Activated T-helper 1 cell treated with anti-CD3 and anti-CD28 coated beads, Interleukin-2, amount 50 U/mL, for 16 hours (primary cell): Measurements from ENCODE around the gene FAU.
"Not testable (repeated sequence)": the region's sequence is repeated elsewhere in the genome, so short reads cannot be mapped to it uniquely, and the experiment has no call there.

Experiments
- DNase-seq, 2 donors: peaks; one replicate each; pipeline ENCODE4 v3.0.0-alpha.2; 2020; ENCODE audit warnings: low read depth in 1 of 2, low spot score in 1 of 2

Gene FAU

GRCh38 chr11:65121447-65121864 lies 478 bp downstream of the FAU start:
- no peak for DNase-seq

- DNase-seq, result no peak
These were observed 1.1 kb downstream of the FAU start for GRCh38 chr11:65120831-65121230.

DNA sequence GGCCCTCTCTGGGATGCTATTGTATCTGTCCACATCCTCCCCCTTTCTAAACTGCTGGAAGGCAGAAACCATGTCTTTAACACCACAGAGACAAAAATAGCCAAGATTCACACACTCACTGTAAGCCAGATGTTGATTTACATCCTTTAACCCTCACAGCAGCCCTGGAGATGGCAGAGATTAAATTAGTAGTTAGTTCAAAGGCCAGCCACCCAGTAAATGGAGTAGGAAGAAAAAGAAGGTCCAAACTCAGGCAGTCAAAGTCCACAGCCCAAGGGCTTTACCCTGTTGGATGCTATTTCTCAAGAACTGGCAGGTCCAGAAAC lies 2.3 kb downstream of the FAU start:
- DNase-seq, result no peak

DNA sequence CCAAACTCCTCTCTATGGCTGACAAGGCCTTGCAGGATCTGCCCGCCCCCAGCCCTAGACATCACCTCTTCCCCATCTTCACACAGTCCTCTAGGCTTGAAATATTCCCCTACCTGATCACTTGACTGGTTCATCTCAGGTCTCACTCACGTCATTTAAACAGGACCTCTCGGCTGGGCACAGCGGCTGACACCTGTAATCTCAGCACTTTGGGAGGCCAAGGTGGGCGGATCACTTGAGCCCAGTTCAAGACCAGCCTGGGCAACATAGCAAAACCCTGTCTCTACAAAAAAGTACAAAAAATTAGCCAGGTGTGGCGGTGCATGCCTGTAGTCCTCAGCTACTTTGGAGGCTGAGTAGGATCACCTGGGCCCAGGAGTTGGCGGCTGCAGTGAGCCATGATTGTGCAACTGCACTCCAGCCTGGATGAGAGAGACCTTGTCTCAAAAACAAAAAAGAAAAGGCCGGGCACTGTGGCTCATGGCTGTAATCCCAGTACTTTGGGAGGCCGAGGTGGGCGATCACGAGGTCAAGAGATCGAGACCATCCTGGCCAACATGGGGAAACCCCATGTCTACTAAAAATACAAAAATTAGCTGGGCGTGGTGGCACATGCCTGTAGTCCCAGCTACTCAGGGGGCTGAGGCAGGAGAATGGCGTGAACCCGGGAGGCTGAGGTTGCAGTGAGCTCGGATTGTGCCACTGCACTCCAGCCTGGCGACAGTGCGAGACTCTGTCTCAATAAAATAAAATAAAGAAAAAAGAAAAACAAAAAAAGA lies 2.9 kb downstream of the FAU start:
- DNase-seq, result not testable (repeated sequence)

DNA sequence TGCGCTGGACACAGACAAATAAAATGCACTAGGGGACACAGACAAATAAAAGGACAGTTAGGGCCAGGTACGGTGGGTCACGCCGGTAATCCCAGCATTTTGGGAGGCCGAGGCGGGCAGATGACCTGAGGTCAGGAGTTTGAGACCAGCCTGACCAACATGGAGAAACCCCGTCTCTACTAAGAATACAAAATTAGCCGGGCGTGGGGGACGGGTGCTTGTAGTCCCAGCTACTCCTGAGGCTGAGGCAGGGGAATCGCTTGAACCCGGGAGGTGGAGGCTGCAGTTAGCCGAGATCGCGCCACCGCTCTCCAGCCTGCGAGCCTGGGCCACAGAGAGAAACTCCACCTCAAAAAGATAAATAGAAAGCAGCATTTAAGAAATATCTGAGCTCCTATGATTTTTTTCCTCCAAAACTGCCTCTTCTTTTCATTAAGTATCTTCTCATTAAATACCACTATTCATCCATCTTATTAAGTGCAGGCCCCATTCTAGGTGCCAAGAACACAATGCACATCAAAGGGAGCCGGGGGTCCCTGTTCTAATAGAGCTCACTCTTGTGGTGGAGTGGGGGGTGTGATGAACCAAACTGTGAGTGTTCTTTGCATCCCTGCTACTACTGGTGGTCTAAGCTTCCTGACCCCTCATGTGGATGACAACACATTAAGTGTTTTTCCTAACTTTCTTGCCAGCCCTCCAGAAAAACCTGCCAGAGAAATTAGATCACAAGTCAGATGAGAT lies 3.7 kb downstream of the FAU start:
- no peak for DNase-seq

- peak; percentile 99 to 100 for DNase-seq
These were observed 4.5 kb downstream of the FAU start, which contains the start of gene ZNHIT2 for GRCh38 chr11:65117206-65118096. TSS of gene ZNHIT2 (minus strand) at chr11:65117701. CDS start at chr11:65117653, 48 bp downstream.

DNA sequence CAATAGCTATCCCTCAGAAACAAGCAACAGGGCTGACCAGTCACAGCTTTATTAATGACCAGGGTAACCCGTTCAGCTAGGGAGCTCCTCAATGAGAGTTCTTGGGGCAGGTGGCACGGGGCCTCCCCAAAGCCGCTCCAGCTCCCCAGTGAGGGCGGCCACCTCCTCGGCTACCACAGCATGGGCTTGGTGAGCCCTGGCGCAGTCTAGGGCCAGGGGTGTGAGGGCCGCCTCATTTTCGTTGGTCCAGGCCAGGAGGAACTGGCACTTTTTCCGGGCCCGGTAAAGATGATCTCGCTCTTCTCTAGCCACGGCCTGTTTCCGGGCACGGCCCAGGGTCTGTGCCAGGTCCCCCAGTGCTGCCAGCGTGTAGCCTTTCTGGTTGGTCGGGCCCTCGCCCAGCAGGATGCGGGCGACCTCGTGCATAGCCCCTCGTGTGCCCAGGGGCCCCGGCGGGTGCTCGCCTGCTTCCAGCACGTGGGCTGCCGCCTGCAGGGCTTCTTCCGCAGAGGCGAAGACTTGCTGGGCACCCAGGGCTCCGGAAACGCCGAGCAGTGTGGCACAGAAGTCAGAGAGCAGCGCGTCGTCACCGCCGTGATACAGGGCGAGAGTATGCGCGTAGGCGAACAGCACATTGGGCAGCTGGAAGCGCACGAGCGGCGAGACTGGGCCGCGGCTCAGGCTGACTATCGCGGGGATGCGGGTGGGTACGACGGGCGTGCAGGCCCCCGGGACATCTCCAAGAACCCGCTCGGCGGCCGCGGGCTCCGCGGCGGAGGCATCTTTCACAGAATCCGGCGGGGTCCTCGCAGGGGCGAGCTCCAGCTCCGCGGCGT lies 5.3 kb downstream of the FAU start:
- DNase-seq, result peak in 1 of 2 donors; percentile 49

DNA sequence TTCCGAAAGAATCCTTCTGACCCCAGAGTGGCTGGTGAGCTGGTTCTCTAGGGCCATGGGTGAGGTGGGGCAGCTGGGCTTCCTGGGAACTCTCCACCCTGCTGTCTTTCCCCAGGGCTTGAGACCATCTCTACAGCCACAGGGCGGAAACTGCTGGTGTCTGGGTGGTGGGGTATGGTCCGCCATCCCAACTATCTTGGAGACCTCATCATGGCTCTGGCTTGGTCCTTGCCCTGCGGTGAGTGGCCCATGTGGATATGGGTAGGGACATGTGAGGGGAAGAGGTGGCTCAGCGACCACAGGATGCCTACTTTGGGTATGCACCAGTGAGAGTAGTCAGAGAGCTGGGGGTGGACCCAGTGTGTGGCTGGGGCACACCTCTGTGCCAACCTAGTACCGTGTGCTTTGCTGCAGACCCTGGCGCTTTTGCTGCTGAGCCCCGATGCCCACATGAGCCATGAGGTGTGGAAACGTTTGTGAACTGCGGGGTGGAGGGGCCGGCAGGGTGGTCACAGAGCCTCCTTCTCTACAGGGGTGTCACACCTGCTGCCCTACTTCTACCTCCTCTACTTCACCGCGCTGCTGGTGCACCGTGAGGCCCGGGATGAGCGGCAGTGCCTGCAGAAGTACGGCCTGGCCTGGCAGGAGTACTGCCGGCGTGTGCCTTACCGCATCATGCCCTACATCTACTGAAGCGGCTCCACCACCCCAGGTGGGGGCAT lies 6.4 kb downstream of the FAU start:
- no peak for DNase-seq

DNA sequence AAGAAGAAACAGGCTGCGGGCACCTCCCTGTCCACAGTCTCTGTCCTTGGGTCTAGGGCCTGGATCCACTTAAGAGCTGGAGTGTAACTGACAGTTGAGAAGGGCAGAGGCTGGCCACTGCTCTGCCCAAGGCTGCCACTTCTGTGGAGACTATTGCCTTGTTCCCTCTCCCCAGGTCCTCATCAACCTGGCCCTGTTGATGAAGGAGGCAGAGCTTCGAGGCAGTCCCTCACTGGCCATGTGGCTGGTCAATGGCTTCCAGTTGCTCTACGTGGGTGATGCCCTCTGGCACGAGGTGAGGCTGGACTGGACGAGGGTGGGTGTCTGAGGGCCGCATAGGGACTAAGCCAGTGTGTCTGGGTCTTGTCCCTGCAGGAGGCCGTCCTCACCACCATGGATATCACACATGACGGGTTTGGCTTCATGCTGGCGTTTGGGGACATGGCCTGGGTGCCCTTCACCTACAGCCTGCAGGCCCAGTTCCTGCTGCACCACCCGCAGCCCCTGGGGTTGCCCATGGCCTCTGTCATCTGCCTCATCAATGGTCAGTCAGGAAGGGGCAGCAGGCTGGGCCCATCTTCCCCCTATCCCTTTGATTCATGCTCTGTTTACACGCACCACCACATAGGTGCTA lies 7.3 kb downstream of the FAU start:
- DNase-seq, result no peak

DNA sequence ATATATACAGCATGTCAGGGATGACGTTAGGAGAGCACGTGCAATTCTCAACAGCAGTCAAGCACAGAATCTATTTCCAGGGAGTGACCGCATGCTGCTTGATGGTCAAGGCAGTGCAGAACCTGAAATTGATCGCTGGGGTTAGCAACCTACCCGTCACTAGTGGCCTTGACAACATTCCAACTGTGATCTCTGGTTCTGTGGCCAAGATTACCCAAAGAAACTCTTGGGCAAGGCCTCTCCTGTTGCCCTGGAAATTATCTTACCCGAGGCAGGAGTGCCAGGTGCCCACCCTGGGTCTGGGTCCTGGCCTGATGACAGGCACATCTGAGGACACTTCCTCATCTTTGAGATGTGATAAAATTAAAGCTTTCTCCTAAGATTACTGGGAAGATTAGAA lies 8.1 kb downstream of the FAU start:
- no peak for DNase-seq

DNA sequence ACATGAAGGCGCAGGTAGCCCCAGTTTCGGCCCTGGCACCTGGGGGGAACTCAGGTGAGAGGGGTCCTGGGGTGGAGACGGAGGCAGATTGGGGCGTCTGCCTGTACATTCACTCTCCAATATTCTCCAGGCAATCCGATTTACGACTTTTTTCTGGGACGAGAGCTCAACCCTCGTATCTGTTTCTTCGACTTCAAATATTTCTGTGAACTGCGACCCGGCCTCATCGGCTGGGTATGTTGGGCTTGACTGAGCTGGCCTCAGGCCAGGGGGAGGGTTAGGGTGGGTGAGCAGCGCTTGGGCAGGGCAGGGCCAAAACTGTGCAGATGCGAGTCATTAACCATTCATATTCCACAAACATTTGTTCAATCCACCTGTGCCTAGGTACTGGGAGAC lies 8.6 kb downstream of the FAU start:
- no peak for DNase-seq

GRCh38 chr11:65112546-65113360 lies 9.2 kb downstream of the FAU start:
- DNase-seq, result peak; percentile 63 to 67

- peak; percentile 87 to 88 for DNase-seq
These were observed 10.0 kb downstream of the FAU start, which contains the start of gene TM7SF2 for GRCh38 chr11:65111744-65112545. TSS of gene TM7SF2 (plus strand) at chr11:65111872. CDS start at chr11:65112016, 144 bp downstream.

DNA sequence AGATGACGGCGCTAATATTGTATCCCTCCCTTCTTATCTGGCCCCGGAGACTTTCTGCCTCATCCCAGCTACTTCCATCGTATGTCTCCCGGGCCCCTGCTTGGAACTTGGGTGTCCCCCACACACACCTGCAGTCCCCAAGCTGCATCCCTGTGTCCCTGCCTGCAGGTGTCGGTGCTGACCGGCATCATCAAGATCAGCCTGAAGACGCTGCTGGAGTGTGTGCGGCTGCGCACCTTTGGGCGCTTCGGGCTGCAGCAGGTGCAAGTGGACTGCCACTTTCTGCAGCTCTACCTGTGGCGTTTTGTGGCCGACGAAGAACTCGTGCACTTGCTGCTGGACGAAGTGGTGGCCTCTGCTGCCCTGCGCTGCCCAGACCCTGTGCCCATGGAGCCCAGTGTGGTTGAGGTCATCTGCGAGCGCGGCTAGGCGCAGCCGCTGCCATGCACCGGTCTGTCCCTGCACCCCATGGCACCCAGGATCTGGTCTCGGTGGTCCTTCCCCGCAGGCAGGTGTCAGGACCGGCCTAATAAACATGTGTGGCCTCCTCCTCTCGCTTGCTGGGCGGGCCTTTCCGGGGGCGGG lies 10.7 kb downstream of the FAU start:
- DNase-seq, result no peak

DNA sequence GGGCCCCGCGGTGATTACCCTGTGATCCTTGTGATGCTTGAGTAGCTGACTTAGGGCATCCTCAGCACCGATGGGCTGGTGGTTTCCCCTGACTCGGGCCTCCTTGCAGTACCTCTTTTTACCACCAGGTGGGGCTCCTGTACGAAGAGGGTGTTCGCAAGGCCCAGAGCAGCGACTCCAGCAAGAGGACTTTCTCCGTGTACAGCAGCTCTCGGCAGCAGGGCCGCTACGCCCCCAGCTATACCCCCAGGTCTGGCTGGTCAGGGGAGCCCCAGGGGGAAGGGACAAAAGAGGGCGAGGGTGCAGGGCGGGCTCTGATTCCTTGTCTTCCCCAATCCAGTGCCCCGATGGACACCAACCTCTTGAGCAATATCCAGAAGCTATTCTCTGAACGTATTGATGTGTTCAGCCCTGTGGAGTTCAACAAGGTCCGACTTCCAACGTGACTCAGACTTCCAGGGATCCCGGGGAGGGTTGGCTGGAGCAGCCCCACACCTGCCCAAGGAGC lies 11.5 kb downstream of the FAU start:
- peak; percentile 89 to 99 for DNase-seq

- DNase-seq, result no peak
These were observed 12.4 kb downstream of the FAU start for GRCh38 chr11:65109231-65110198.
